ENCODE results near the gene RPS26.

RPS26 gene

DNA sequence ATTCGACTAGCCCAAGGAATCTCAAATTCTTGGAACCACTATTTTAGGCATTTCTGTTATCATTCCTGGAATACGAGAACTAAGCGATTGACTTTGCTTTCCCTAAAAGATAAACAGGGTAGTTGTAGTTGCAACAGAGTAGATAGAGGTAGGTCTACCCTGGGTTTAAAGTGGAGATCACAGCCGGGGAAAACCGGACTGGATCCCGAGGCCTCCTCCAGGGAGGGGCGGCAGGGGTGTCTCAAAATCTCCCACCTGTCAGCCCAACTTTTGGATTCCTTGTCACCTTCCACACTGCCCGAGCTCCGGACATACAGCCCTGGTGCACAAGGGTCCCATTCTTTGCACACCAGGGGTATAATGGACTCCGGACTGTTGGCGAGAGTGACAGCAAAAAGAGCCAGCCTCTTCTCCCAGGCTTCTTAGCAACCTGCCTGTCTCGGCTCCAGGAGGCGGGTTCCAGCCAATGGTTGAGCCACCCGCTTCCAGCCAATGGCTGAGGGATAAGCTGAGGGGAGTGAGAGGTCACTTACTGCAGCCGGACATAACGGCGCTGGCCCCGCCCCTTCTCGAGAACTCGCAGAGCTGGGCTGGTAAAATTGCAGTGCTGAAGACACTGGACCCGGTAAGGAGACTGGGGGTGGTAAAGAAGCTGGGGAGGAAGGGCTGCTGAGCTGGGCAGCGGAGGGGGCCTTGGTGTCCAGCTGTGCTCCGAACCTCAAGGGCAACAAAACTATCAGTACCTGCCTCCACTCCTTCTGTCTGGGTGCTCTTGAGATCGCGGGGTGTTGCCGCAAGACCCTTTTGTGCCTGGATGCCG lies 44.8 kb upstream of the RPS26 start, which contains the start of gene SUOX:
Gene SUOX, plus strand, starts transcription at position 562 of the 820 bp plus-strand sequence. CDS start 4,946 bp downstream, outside the sequence.
- 0 out of 2 replicates have a peak, but pooled peaks have one; percentile 53 for TF ChIP-seq TAF1 (IDR thresholded peaks at IDR 0.05; ENCODE audit: borderline replicate concordance, insufficient read depth, low read length)
- peak; percentile 89 for TF ChIP-seq POLR2AphosphoS5 (IDR thresholded peaks at IDR 0.05; ENCODE audit: low read depth, low read length)
- peak; percentile 23; the same call in 1 of the 2 replicates for TF ChIP-seq SIN3A (IDR thresholded peaks at IDR 0.05; ENCODE audit: borderline replicate concordance, insufficient read depth, low read length)
- no peak for TF ChIP-seq FOXP2 (optimal IDR thresholded peaks at IDR 0.05; ENCODE audit: borderline replicate concordance, extremely low read depth, extremely low read length, insufficient read depth)

GRCh38 chr12:55997535-55997859 lies 44.2 kb upstream of the RPS26 start:
- TF ChIP-seq POLR2AphosphoS5 (IDR thresholded peaks at IDR 0.05; ENCODE audit: low read depth, low read length) (no peak), FOXP2 (optimal IDR thresholded peaks at IDR 0.05; ENCODE audit: borderline replicate concordance, extremely low read depth, extremely low read length, insufficient read depth) (no peak), SIN3A (IDR thresholded peaks at IDR 0.05; ENCODE audit: borderline replicate concordance, insufficient read depth, low read length) (no peak), REST (IDR thresholded peaks at IDR 0.05; ENCODE audit: insufficient read depth in 1 of 2, low read depth in 2 of 2, low read length in 2 of 2) (no peak), TAF1 (IDR thresholded peaks at IDR 0.05; ENCODE audit: borderline replicate concordance, insufficient read depth, low read length) (no peak)

DNA sequence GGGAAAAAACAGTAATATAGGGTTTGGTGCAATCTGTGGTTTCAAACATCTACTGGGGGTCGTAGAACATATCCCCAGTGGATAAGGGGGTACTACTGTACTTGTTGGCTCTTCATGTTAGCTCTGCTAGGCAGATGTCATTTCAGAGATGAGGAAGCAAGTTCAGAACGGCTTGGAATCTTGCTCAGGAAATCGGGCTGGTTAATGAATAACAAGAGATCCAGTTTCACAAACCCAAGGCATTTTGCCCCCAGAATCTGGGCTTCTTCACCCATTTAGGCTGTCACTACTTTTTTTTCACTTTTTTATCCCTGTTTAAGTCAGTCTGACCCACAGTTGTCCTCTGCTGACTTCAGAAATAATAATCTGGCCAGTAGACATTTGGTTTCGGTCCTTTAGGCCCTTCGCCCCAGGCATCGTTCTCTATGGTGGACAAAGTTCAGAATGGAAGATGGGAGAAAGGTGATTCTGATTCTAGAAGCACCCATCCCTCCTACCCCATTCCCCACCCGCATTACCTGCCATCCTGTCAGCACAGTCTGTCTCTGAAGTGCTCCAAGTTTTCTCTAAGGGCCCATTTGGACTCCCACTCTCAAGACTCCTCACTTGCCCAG lies 40.1 kb upstream of the RPS26 start:
- TF ChIP-seq POLR2AphosphoS5 (IDR thresholded peaks at IDR 0.05; ENCODE audit: low read depth, low read length) (no peak), REST (IDR thresholded peaks at IDR 0.05; ENCODE audit: insufficient read depth in 1 of 2, low read depth in 2 of 2, low read length in 2 of 2) (no peak), FOXP2 (optimal IDR thresholded peaks at IDR 0.05; ENCODE audit: borderline replicate concordance, extremely low read depth, extremely low read length, insufficient read depth) (no peak), SIN3A (IDR thresholded peaks at IDR 0.05; ENCODE audit: borderline replicate concordance, insufficient read depth, low read length) (no peak), TAF1 (IDR thresholded peaks at IDR 0.05; ENCODE audit: borderline replicate concordance, insufficient read depth, low read length) (no peak)

- TF ChIP-seq SIN3A (IDR thresholded peaks at IDR 0.05; ENCODE audit: borderline replicate concordance, insufficient read depth, low read length) (no peak), POLR2AphosphoS5 (IDR thresholded peaks at IDR 0.05; ENCODE audit: low read depth, low read length) (no peak), REST (IDR thresholded peaks at IDR 0.05; ENCODE audit: insufficient read depth in 1 of 2, low read depth in 2 of 2, low read length in 2 of 2) (no peak), FOXP2 (optimal IDR thresholded peaks at IDR 0.05; ENCODE audit: borderline replicate concordance, extremely low read depth, extremely low read length, insufficient read depth) (no peak), TAF1 (IDR thresholded peaks at IDR 0.05; ENCODE audit: borderline replicate concordance, insufficient read depth, low read length) (no peak)
These were observed 37.5 kb upstream of the RPS26 start for GRCh38 chr12:56004211-56004610.

DNA sequence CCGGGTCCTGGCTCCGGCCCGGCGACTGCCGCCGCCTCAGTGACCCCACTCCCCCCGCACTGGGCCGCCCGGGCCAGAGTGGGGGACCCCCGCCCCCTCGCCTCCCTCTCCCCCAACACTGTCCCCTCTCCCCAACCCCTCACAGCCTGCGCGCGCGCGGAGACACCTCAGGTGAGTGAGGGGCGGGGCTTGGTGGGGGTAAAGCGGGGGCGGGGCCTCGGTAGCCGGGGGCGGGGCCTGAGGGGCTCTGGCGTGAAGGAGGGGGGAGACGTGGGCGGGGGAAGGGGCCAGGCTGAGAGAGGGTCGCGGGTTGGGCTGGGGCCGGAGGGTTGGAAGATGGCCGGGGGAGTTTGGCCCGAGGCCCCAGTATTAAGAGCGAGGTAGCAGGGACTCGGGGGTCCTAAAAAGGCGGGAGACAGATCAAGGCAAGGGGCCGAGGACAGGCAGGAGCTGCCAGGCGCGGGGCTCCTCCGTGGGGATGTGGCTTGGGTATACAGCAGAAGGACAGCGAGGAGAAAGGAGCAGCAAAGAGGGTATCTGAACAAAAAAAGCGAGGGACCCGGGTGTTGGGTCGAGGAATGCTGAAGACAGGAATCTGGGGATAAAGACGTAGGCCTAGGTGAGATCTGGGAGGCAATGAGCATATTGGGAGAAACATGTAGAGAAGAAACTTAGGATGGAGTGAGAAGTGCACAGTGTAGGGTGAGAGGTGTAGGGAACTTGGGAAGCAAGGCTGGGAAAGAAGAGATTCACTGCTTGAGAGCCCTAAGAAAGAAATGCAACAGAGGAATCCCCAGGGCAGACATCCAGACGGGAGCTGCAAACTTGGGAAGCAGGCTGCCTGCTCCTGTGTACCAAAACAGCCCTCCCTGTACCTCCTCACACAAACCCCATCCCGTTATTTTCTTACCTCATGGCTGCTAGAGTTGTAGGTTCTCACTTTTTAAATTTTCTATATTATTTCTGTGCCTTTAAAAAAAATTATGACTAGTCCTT lies 33.9 kb upstream of the RPS26 start:
- TF ChIP-seq SIN3A (IDR thresholded peaks at IDR 0.05; ENCODE audit: borderline replicate concordance, insufficient read depth, low read length), result no peak
- no peak for TF ChIP-seq TAF1 (IDR thresholded peaks at IDR 0.05; ENCODE audit: borderline replicate concordance, insufficient read depth, low read length)

Measured in PFSK-1 (cell line).